Measurements from ENCODE around the gene NKAIN4.

GRCh38 chr20:63219447-63219821, 34.8 kb downstream of the NKAIN4 start:
- TF ChIP-seq CTCF (IDR thresholded peaks at IDR 0.05; ENCODE audit: low read length) (no peak), EZH2 (optimal IDR thresholded peaks at IDR 0.05; ENCODE audit: low read depth, low read length) (no peak)
